Neural progenitor cell (in vitro differentiated cells): ENCODE results near the gene DVL2. TPM values are rescaled to one million over a fixed set of nuclear protein-coding genes. Genes with fewer than 3 reads are reported as not detected.

ENCODE experiments used
- DNase-seq: peaks from one replicate; pipeline ENCODE4 v3.0.0-alpha.2; 2016; ENCODE audit warnings: low spot score
- H2AFZ ChIP-seq: fragments of 200-600 bp; sonication (generic); replicated peaks from 2 replicates; pipeline ENCODE4 v1.6.1; 2016; ENCODE audit warnings: antibody characterized with exemption
- H3F3A ChIP-seq: fragments of 200-600 bp; sonication (generic); 2 replicates; pipeline ENCODE4 v1.6.1; 2016; ENCODE audit warnings: antibody characterized with exemption, low read depth
- H3K27ac ChIP-seq: fragments of 200-600 bp; sonication (generic); 2 replicates; pipeline ENCODE4 v1.5.1; 2016; ENCODE audit warnings: mild to moderate bottlenecking
- H3K27me3 ChIP-seq: fragments of 200-600 bp; sonication (generic); 2 replicates; pipeline ENCODE4 v1.6.1; 2016; ENCODE audit warnings: mild to moderate bottlenecking, moderate library complexity
- H3K36me3 ChIP-seq: fragments of 200-600 bp; sonication (generic); 2 replicates; pipeline ENCODE4 v1.5.1; 2016
- H3K4me1 ChIP-seq: fragments of 200-600 bp; sonication (generic); 2 replicates; pipeline ENCODE4 v1.6.1; 2016; ENCODE audit warnings: mixed run types
- H3K4me2 ChIP-seq: fragments of 200-600 bp; sonication (generic); 2 replicates; pipeline ENCODE4 v1.6.1; 2016
- H3K4me3 ChIP-seq: fragments of 200-600 bp; sonication (generic); 2 replicates; pipeline ENCODE4 v1.5.1; 2016
- H3K79me2 ChIP-seq: fragments of 200-600 bp; sonication (generic); 2 replicates; pipeline ENCODE4 v1.6.1; 2016; ENCODE audit warnings: low read depth
- H3K9ac ChIP-seq: fragments of 200-600 bp; sonication (generic); 2 replicates; pipeline ENCODE4 v1.6.1; 2016
- H3K9me3 ChIP-seq: fragments of 200-600 bp; sonication (generic); 2 replicates; pipeline ENCODE4 v1.5.1; 2016; ENCODE audit warnings: low read depth
- H4K20me1 ChIP-seq: fragments of 200-600 bp; sonication (generic); 2 replicates; pipeline ENCODE4 v1.6.1; 2016; ENCODE audit warnings: low read depth
- H3K27ac Mint-ChIP-seq: 3 replicates; pipeline ENCODE4 v1.8.0; 2021; ENCODE audit warnings: mixed read lengths
- H3K27me3 Mint-ChIP-seq: 2 replicates; pipeline ENCODE4 v1.8.0; 2022; ENCODE audit warnings: low read depth, mild to moderate bottlenecking, inconsistent platforms, moderate library complexity, mixed read lengths; ENCODE audit not compliant: insufficient read depth
- H3K36me3 Mint-ChIP-seq: 3 replicates; pipeline ENCODE4 v1.8.0; 2021; ENCODE audit warnings: mixed read lengths
- H3K4me1 Mint-ChIP-seq: 3 replicates; pipeline ENCODE4 v1.8.0; 2021; ENCODE audit warnings: mixed read lengths
- H3K4me3 Mint-ChIP-seq: 3 replicates; pipeline ENCODE4 v1.8.0; 2021; ENCODE audit warnings: mild to moderate bottlenecking, moderate library complexity, mixed read lengths
- H3K9me3 Mint-ChIP-seq: 3 replicates; pipeline ENCODE4 v1.8.0; 2020; ENCODE audit warnings: mixed read lengths
- EZH2 ChIP-seq: fragments of 200-600 bp; sonication (generic); IDR thresholded peaks from 2 replicates; pipeline ENCODE4 v1.6.1; 2017; ENCODE audit warnings: antibody characterized with exemption, mild to moderate bottlenecking, moderate library complexity
- EZH2phosphoT487 ChIP-seq: fragments of 200-600 bp; sonication (generic); IDR thresholded peaks from 2 replicates; pipeline ENCODE4 v1.6.1; 2017; ENCODE audit warnings: antibody characterized with exemption
- total RNA-seq: library from RNA; depleted of rRNA; stranded (reverse); fragments of >200 nt; gene quantifications from 2 replicates; pipeline ENCODE4 v1.2.3, GENCODE V29; 2015; ENCODE audit warnings: low replicate concordance
- TF ChIP-seq, protein P1 (sequence below): fragments of 200-600 bp; sonication (generic); IDR thresholded peaks from 2 replicates; pipeline ENCODE4 v1.5.1; 2017; ENCODE audit warnings: antibody characterized with exemption, mild to moderate bottlenecking

Gene DVL2
- total RNA-seq, 1 donor from 2014 or later = 43.9 TPM

DNA sequence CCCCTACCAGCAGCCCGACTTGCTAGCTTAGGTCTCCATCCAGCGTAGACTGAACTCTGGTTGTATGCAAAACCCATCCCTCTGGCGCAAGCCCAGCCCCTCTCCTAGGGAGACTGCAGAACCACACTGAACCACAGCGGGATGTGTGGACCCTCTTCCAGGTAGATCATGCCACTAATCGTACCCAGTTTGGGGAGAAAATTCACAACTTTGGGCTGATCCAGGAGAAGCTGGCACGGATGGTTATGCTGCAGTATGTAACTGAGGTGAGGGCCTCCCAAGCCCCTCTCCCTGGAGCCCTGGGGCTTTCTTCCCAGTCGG is 11.4 kb downstream of the DVL2 start:
- peaks cover 22% of the 10 kb centered on the region for H3K36me3 Mint-ChIP-seq
- peak overlapping the region; percentile 30 for H3K4me3 Mint-ChIP-seq
- no peaks in the 10 kb centered on the region for H3K9me3 ChIP-seq
- H4K20me1 ChIP-seq = peaks cover 53% of the 10 kb centered on the region
- DNase-seq = no peak
- H3K27ac ChIP-seq = no peak overlapping the region
- H3K4me1 Mint-ChIP-seq = peaks cover 34% of the 10 kb centered on the region
- peaks cover 51% of the 10 kb centered on the region for H3F3A ChIP-seq
- H3K27me3 Mint-ChIP-seq = peaks cover 14% of the 10 kb centered on the region
- H3K36me3 ChIP-seq = no peaks in the 10 kb centered on the region
- peaks cover 22% of the 10 kb centered on the region for H3K4me1 ChIP-seq
- no peak overlapping the region for H3K4me3 ChIP-seq
- no peak overlapping the region for H3K27ac Mint-ChIP-seq
- no peak overlapping the region for H3K4me2 ChIP-seq
- peaks cover under 1% of the 10 kb centered on the region for H3K79me2 ChIP-seq
- no peak for TF ChIP-seq EZH2
- TF ChIP-seq, protein P1, sequence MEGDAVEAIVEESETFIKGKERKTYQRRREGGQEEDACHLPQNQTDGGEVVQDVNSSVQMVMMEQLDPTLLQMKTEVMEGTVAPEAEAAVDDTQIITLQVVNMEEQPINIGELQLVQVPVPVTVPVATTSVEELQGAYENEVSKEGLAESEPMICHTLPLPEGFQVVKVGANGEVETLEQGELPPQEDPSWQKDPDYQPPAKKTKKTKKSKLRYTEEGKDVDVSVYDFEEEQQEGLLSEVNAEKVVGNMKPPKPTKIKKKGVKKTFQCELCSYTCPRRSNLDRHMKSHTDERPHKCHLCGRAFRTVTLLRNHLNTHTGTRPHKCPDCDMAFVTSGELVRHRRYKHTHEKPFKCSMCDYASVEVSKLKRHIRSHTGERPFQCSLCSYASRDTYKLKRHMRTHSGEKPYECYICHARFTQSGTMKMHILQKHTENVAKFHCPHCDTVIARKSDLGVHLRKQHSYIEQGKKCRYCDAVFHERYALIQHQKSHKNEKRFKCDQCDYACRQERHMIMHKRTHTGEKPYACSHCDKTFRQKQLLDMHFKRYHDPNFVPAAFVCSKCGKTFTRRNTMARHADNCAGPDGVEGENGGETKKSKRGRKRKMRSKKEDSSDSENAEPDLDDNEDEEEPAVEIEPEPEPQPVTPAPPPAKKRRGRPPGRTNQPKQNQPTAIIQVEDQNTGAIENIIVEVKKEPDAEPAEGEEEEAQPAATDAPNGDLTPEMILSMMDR = no peak
- no peak for TF ChIP-seq EZH2phosphoT487
- no peak overlapping the region for H2AFZ ChIP-seq
- no peak overlapping the region for H3K9ac ChIP-seq
- H3K27me3 ChIP-seq = no peaks in the 10 kb centered on the region
- no peaks in the 10 kb centered on the region for H3K9me3 Mint-ChIP-seq

DNA sequence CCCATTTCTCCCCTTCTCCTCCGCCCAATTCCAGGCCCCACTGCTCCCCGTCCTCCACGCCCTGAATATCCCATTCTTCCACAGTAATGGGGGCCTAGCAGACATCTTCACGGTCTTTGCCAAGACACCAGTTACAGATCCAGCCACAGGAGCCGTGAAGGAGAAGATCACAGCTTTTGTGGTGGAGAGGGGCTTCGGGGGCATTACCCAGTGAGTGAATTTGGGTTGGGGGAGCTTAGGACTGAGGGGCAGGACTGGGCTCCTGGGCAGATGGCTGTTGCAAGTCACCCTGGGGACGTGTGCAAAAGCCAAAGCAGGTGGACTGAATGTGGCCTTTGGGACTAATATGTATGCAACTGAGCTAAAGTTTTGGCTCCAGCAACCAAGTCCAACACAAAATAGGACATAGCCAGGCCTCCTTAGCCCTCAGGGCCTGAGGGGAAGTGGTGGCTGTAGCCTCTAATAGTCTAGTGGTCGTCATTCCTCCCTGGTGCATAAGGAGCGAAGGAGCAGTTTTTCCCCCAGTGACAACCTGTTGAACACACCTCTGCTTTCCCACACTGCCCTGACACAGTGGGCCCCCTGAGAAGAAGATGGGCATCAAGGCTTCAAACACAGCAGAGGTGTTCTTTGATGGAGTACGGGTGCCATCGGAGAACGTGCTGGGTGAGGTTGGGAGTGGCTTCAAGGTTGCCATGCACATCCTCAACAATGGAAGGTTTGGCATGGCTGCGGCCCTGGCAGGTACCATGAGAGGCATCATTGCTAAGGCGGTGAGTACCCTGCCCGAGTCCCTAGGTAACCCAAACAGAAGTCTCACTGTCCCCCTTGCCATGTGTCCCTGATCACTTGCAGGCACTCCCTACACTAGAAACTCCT is 12.0 kb downstream of the DVL2 start:
- Histone ChIP-seq H3K4me1 (peaks cover 26% of the 10 kb centered on the region), H3K4me3 (no peak overlapping the region), H3K27ac (no peak overlapping the region), H2AFZ (no peak overlapping the region), H3F3A (peaks cover 55% of the 10 kb centered on the region), H4K20me1 (peaks cover 53% of the 10 kb centered on the region), H3K27me3 (no peaks in the 10 kb centered on the region), H3K4me2 (no peak overlapping the region), H3K79me2 (peaks cover 7% of the 10 kb centered on the region), H3K9me3 (no peaks in the 10 kb centered on the region), H3K36me3 (no peaks in the 10 kb centered on the region), H3K9ac (no peak overlapping the region)
- H3K27ac Mint-ChIP-seq = no peak overlapping the region
- peaks cover 16% of the 10 kb centered on the region for H3K27me3 Mint-ChIP-seq
- H3K4me3 Mint-ChIP-seq = peak overlapping the region; percentile 92
- no peaks in the 10 kb centered on the region for H3K9me3 Mint-ChIP-seq
- peaks cover 20% of the 10 kb centered on the region for H3K36me3 Mint-ChIP-seq
- TF ChIP-seq, protein P1 = no peak
- TF ChIP-seq EZH2 (no peak), EZH2phosphoT487 (no peak)
- H3K4me1 Mint-ChIP-seq = peaks cover 39% of the 10 kb centered on the region
- no peak for DNase-seq

DNA sequence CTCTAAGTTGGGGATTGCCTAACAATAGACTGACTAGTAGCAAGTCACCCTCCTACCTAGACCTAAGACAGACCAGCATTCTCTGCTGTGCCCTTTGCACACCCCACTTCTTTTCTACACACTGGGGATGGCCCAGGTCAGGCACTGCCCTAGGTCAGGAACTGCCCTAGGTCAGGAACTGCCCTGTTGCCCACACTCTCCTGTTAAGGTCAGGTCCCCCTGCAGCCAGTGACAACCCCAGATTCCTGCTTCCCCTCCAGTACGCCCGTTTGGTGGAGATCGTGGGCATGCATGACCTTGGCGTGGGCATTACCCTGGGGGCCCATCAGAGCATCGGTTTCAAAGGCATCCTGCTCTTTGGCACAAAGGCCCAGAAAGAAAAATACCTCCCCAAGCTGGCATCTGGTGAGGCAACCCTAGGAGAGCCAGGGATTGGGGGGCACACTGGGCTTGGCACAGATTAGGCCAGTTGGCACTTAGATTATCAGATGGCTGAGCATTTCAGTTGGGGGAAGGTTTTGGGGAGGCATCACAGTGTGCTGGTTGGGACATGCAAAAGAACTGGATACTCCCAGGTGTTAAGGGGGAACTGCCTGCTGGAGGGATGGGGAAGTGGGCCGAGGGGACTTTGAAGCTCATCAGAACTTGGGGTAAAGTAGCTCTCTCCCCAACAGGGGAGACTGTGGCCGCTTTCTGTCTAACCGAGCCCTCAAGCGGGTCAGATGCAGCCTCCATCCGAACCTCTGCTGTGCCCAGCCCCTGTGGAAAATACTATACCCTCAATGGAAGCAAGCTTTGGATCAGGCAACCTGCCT is 12.8 kb downstream of the DVL2 start:
- H3K9me3 ChIP-seq = no peaks in the 10 kb centered on the region
- H3K9ac ChIP-seq = no peak overlapping the region
- no peaks in the 10 kb centered on the region for H3K36me3 ChIP-seq
- Mint-ChIP-seq H3K9me3 (no peaks in the 10 kb centered on the region), H3K27me3 (peaks cover 16% of the 10 kb centered on the region), H3K4me1 (peaks cover 43% of the 10 kb centered on the region), H3K36me3 (peaks cover 20% of the 10 kb centered on the region), H3K4me3 (peak overlapping the region; percentile 92), H3K27ac (peak overlapping the region; percentile 29)
- no peak overlapping the region for H2AFZ ChIP-seq
- peaks cover 15% of the 10 kb centered on the region for H3K79me2 ChIP-seq
- peaks cover 61% of the 10 kb centered on the region for H3F3A ChIP-seq
- TF ChIP-seq, protein P1 = no peak
- TF ChIP-seq EZH2phosphoT487 (no peak), EZH2 (no peak)
- peak overlapping the region; percentile 85 for H3K4me2 ChIP-seq
- no peak for DNase-seq
- no peaks in the 10 kb centered on the region for H3K27me3 ChIP-seq
- no peak overlapping the region for H3K4me3 ChIP-seq
- H4K20me1 ChIP-seq = peaks cover 50% of the 10 kb centered on the region
- no peak overlapping the region for H3K27ac ChIP-seq
- peaks cover 28% of the 10 kb centered on the region for H3K4me1 ChIP-seq
